ENCODE measurements around the gene ITGB4.

The ITGB4 gene

GRCh38 chr17:75727391-75727790 lies 6.1 kb downstream of the ITGB4 start:
- no peak for TF ChIP-seq CTCF (IDR thresholded peaks at IDR 0.05; ENCODE audit: low read depth, low read length)
- no peak for DNase-seq (ENCODE audit: low read depth in 2 of 2)
- no peak overlapping the region for H3K4me3 ChIP-seq (replicated peaks in 1 of 2; ENCODE audit: low read depth in 2 of 2, low read length in 2 of 2)

- DNase-seq (ENCODE audit: low read depth in 2 of 2): no peak
- no peak overlapping the region for H3K4me3 ChIP-seq (replicated peaks in 1 of 2; ENCODE audit: low read depth in 2 of 2, low read length in 2 of 2)
- no peak for TF ChIP-seq CTCF (IDR thresholded peaks at IDR 0.05; ENCODE audit: low read depth, low read length)
Measured at GRCh38 chr17:75729351-75729750, 8.1 kb downstream of the ITGB4 start.

GRCh38 chr17:75730065-75730464 lies 8.8 kb downstream of the ITGB4 start:
- no peak overlapping the region for H3K4me3 ChIP-seq (replicated peaks in 1 of 2; ENCODE audit: low read depth in 2 of 2, low read length in 2 of 2)
- no peak for DNase-seq (ENCODE audit: low read depth in 2 of 2)
- no peak for TF ChIP-seq CTCF (IDR thresholded peaks at IDR 0.05; ENCODE audit: low read depth, low read length)

GRCh38 chr17:75731086-75731715 lies 9.9 kb downstream of the ITGB4 start:
- H3K4me3 ChIP-seq (replicated peaks in 1 of 2; ENCODE audit: low read depth in 2 of 2, low read length in 2 of 2): no peak overlapping the region
- no peak for TF ChIP-seq CTCF (IDR thresholded peaks at IDR 0.05; ENCODE audit: low read depth, low read length)
- no peak for DNase-seq (ENCODE audit: low read depth in 2 of 2)

GRCh38 chr17:75731716-75732498 lies 10.6 kb downstream of the ITGB4 start:
- no peak for TF ChIP-seq CTCF (IDR thresholded peaks at IDR 0.05; ENCODE audit: low read depth, low read length)
- DNase-seq (ENCODE audit: low read depth in 2 of 2): no peak
- no peak overlapping the region for H3K4me3 ChIP-seq (replicated peaks in 1 of 2; ENCODE audit: low read depth in 2 of 2, low read length in 2 of 2)

- no peak for DNase-seq (ENCODE audit: low read depth in 2 of 2)
- H3K4me3 ChIP-seq (replicated peaks in 1 of 2; ENCODE audit: low read depth in 2 of 2, low read length in 2 of 2): no peak overlapping the region
- no peak for TF ChIP-seq CTCF (IDR thresholded peaks at IDR 0.05; ENCODE audit: low read depth, low read length)
Measured at GRCh38 chr17:75733471-75733870, 12.2 kb downstream of the ITGB4 start.

All from cardiac fibroblast (primary cell).